Measurements from ENCODE around the gene COLQ.

DNA sequence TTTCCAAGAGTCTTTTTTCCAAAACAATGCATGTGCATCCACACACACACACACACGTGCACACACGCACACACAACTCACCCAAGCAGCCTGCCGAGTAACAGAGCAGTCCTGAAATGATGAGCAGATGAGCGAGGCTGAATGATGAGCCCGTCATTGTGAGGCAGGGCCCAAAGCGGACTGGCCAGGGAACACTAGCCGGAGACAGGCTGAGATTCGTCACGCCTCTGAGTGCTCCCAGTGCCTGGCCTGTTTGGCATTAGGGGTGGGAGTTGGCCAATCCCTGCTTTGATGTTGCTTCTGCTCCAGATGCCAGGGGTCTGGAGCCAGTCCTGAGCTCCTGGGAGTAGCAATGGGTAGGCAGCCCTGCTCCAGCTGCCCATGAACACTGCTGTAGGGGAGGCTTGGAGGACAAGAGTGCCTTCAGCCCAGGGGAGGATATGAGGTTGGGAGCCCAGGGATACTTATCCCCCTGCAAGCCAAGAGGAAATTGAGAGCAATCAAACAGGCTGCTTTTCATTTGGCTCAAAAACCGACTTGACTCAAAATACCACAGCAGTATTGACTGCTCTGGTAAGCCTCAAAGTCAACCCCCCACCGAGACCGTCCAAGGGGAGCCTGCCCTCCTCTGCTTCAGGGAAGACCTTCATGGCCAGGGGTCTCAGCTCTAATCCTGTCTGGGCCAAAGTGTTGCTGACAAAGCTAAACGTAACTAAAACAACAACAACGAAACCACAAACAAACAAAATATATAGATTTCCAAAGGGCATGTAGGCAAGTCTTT lies 22.9 kb downstream of the COLQ start:
- TF ChIP-seq, protein P1, sequence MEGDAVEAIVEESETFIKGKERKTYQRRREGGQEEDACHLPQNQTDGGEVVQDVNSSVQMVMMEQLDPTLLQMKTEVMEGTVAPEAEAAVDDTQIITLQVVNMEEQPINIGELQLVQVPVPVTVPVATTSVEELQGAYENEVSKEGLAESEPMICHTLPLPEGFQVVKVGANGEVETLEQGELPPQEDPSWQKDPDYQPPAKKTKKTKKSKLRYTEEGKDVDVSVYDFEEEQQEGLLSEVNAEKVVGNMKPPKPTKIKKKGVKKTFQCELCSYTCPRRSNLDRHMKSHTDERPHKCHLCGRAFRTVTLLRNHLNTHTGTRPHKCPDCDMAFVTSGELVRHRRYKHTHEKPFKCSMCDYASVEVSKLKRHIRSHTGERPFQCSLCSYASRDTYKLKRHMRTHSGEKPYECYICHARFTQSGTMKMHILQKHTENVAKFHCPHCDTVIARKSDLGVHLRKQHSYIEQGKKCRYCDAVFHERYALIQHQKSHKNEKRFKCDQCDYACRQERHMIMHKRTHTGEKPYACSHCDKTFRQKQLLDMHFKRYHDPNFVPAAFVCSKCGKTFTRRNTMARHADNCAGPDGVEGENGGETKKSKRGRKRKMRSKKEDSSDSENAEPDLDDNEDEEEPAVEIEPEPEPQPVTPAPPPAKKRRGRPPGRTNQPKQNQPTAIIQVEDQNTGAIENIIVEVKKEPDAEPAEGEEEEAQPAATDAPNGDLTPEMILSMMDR (IDR thresholded peaks at IDR 0.05): no peak
- TF ChIP-seq POLR2A (IDR thresholded peaks at IDR 0.05): no peak
